Kidney tubule cell (primary cell): Measurements from ENCODE around the gene GSTM3.
A peak's percentile ranks its signal among the peaks of the same experiment; 100 is the strongest.
"Not testable (repeated sequence)": the region's sequence is repeated elsewhere in the genome, so short reads cannot be mapped to it uniquely, and the experiment has no call there.

Source experiments
- DNase-seq: peaks from one replicate; pipeline ENCODE4 v3.0.0-alpha.2; 2018; ENCODE audit warnings: low spot score

GSTM3 gene

GRCh38 chr1:109775398-109775797, 34.6 kb upstream of the GSTM3 start:
- DNase-seq, result peak; percentile 63

- DNase-seq, result no peak
These were observed 33.2 kb upstream of the GSTM3 start for GRCh38 chr1:109773900-109774485.

- DNase-seq, result peak; percentile 85
These were observed 32.5 kb upstream of the GSTM3 start for GRCh38 chr1:109773203-109773899.

- no peak for DNase-seq
These were observed 31.9 kb upstream of the GSTM3 start for GRCh38 chr1:109772658-109773202.

- DNase-seq, result no peak
These were observed 31.1 kb upstream of the GSTM3 start for GRCh38 chr1:109771712-109772657.

- DNase-seq, result no peak
These were observed 29.7 kb upstream of the GSTM3 start for GRCh38 chr1:109770331-109771095.

- peak; percentile 83 for DNase-seq
These were observed 28.7 kb upstream of the GSTM3 start for GRCh38 chr1:109769330-109770078.

GRCh38 chr1:109768820-109769219, 28.0 kb upstream of the GSTM3 start:
- DNase-seq, result no peak

GRCh38 chr1:109768335-109768650, 27.5 kb upstream of the GSTM3 start:
- DNase-seq, result no peak

- no peak for DNase-seq
These were observed 26.9 kb upstream of the GSTM3 start for GRCh38 chr1:109767637-109768334.

- not testable (repeated sequence) for DNase-seq
These were observed 26.3 kb upstream of the GSTM3 start for GRCh38 chr1:109766991-109767636.

- DNase-seq, result no peak
These were observed 25.2 kb upstream of the GSTM3 start for GRCh38 chr1:109765896-109766615.

GRCh38 chr1:109765483-109765815, 24.6 kb upstream of the GSTM3 start:
- no peak for DNase-seq

GRCh38 chr1:109764561-109765482, 24.0 kb upstream of the GSTM3 start:
- DNase-seq, result no peak

- DNase-seq, result no peak
These were observed 23.0 kb upstream of the GSTM3 start, which contains the start of gene EPS8L3 for GRCh38 chr1:109763646-109764415. Gene EPS8L3 (minus strand): TSS chr1:109763923. CDS start chr1:109761749, 2,174 bp downstream.

GRCh38 chr1:109762821-109763645, 22.2 kb upstream of the GSTM3 start:
- no peak for DNase-seq
